Naive thymus-derived CD8-positive, alpha-beta T cell (primary cell): ENCODE results near the gene KIF13A. TPM values are rescaled to one million over a fixed set of nuclear protein-coding genes. Genes with fewer than 3 reads are reported as not detected.
"Not testable (repeated sequence)": the region's sequence is repeated elsewhere in the genome, so short reads cannot be mapped to it uniquely, and the experiment has no call there.

ENCODE experiments used
- ATAC-seq, 2 donors: fragments of 150-1000 bp; cut with Tn5 transposase in 1 of 2; sonication (Bioruptor Pico), chemical (Tn5 transposase) in 1 of 2; 1 replicate in 1 of 2; 2 replicates in 1 of 2; pipeline ENCODE4 v1.10.0; 2021; ENCODE audit warnings: mild to moderate bottlenecking in 2 of 2, moderate library complexity in 2 of 2
- POLR2A ChIA-PET: fragments of 350-600 bp; sonication (Branson Sonifier 250); formaldehyde crosslinking; loops from one replicate; lab custom pipeline; 2021; ENCODE audit warnings: antibody characterized with exemption; lab: Charles Lee
- DNase-seq, 10 donors: peaks; one replicate each; pipeline versions ENCODE4 v3.0.0 to v3.0.0-alpha.2; 2020 to 2022
- H3K27ac Mint-ChIP-seq, 10 donors: one replicate each; pipeline ENCODE4 v1.8.0; 2020 to 2022; ENCODE audit warnings: mild to moderate bottlenecking in 10 of 10, mixed read lengths in 10 of 10, moderate library complexity in 4 of 10, inconsistent platforms in 1 of 10
- H3K27me3 Mint-ChIP-seq, 5 donors: one replicate each; pipeline ENCODE4 v1.8.0; 2021 to 2022; ENCODE audit warnings: mixed read lengths in 5 of 5
- H3K36me3 Mint-ChIP-seq, 3 donors: one replicate each; pipeline ENCODE4 v1.8.0; 2020 to 2022; ENCODE audit warnings: mixed read lengths in 3 of 3, mild to moderate bottlenecking in 2 of 3, inconsistent platforms in 1 of 3
- H3K4me1 Mint-ChIP-seq, 4 donors: one replicate each; pipeline ENCODE4 v1.8.0; 2021 to 2022; ENCODE audit warnings: mixed read lengths in 4 of 4
- H3K4me3 Mint-ChIP-seq, 10 donors: one replicate each; pipeline ENCODE4 v1.8.0; 2020 to 2022; ENCODE audit warnings: mild to moderate bottlenecking in 10 of 10, mixed read lengths in 10 of 10, moderate library complexity in 6 of 10, inconsistent platforms in 1 of 10
- H3K9me3 Mint-ChIP-seq, 9 donors: one replicate each; pipeline ENCODE4 v1.8.0; 2020 to 2022; ENCODE audit warnings: mixed read lengths in 9 of 9, mild to moderate bottlenecking in 3 of 9, inconsistent platforms in 1 of 9, moderate library complexity in 1 of 9
- polyA plus RNA-seq, 3 donors: library from polyadenylated mRNA; unstranded; fragments of 300-500 nt; fragmentation: Illumina TruSeq; gene quantifications; one replicate each; pipeline ENCODE4 v1.2.3, GENCODE V29; 2021
- total RNA-seq, 8 experiments: library from RNA in 2 of 8; stranded (reverse) in 2 of 8; gene quantifications; one replicate each; pipeline ENCODE4 v1.2.3 and lab custom pipeline; 2021 to 2026

KIF13A gene
- total and polyA plus RNA-seq, 5 experiments from 2014 or later: 0.49 to 0.81 TPM; not detected in 3

DNA sequence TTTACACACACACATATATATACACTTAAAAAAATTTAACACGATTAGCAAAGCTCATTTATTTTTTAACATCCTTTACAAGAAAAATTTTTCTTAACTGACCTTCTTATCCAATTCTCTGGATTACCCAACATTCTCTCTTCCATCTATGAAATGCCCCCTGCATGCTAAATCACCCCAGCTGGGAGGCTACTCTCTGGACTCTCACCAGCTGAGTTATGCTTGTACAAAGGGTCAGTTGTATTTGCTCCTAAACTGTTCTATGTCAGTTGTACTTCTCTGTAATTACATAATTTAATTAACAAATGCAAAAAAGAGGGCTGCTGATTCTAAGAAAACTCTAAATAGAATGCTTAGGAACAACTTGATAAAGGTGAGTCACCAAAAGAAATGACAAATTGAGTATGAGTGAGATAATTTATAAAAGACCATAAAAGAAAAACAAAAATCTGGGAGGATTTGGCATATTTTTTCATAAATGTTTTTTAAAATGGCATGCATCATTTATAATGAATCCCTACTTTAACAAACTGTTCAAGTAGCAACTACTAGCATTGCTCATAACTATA, 120.5 kb downstream of the KIF13A start:
- DNase-seq: no peak
- Mint-ChIP-seq H3K36me3 (no peaks in the 10 kb centered on the region), H3K27ac (no peak overlapping the region), H3K9me3 (no peaks in the 10 kb centered on the region), H3K4me3 (no peak overlapping the region), H3K27me3 (peaks cover 0 to 8% (median 2%) of the 10 kb centered on the region in 5 donors), H3K4me1 (no peaks in the 10 kb centered on the region)
- no peak for ATAC-seq
- POLR2A ChIA-PET: no interaction called here

DNA sequence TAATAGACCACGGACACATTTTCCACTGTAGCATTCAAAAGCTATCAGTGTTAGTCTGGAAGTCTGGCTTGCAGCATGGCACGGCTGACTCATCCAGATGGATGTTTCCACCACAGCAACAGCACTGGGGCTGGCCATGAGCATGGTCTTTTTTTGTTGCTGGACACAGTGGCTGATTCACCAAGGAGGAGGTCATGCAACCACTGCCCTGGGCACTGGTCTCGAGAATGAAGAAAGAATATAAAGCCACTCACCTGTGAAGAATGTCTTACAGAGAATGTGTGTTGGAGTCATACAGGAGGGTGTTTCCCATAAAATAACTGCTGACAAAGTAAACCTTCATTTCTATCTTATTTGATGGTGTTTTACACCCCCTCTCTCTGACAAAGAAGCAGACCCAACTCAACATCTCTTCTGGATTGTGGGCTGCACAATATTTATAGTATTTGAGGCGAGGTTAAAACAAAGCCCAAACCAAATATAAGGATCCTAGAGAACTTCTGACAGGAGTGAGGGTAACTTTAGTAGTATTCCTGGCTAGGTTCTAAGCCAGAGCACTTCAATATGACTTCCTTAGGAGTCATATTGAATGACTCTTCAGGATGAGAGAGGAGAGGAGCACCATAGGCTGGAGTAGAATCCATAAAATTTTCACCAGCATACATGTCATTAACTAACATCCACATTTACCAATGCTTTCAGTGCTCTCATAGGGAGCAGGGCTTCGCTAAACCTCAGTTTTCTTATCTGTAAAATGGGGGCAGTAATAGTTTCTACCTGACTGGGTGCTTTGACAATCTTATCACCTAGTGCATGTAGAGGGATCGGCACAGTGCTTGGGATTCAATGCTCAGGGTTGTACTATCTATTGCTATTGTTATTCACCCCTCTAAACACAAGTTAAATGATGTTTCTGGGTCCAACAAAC, 121.4 kb downstream of the KIF13A start:
- Mint-ChIP-seq H3K27me3 (peaks cover 0 to 5% (median 2%) of the 10 kb centered on the region in 5 donors), H3K27ac (peak overlapping the region in 1 of 10 donors; percentile 46), H3K9me3 (no peaks in the 10 kb centered on the region), H3K4me1 (no peaks in the 10 kb centered on the region), H3K4me3 (no peak overlapping the region), H3K36me3 (no peaks in the 10 kb centered on the region)
- ATAC-seq (no peak), DNase-seq (no peak)
- POLR2A ChIA-PET: no interaction called here

DNA sequence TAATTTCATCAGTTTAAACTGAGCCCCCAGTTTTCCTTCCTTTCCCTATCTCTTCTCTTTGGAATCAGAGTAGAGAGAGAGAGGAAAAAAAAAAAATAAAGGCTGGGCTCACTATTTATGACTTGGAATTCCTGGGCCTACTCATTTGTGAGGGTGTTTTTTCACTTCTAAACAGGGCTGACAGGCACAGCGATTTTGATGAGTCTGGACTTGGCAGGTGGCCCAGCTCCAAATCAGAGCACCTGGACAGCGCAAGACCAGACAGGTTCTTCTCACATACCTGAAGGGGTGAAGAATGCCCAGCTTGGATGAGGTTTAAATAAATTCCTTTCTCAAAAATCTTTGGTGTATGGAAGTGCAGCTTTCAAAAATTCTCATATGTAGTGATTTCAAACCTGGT, 122.2 kb downstream of the KIF13A start:
- Mint-ChIP-seq H3K36me3 (no peaks in the 10 kb centered on the region), H3K27ac (no peak overlapping the region), H3K27me3 (peaks cover 0 to 5% (median 0%) of the 10 kb centered on the region in 5 donors), H3K4me3 (no peak overlapping the region), H3K9me3 (no peaks in the 10 kb centered on the region), H3K4me1 (no peaks in the 10 kb centered on the region)
- POLR2A ChIA-PET: no interaction called here
- ATAC-seq: no peak
- no peak for DNase-seq

DNA sequence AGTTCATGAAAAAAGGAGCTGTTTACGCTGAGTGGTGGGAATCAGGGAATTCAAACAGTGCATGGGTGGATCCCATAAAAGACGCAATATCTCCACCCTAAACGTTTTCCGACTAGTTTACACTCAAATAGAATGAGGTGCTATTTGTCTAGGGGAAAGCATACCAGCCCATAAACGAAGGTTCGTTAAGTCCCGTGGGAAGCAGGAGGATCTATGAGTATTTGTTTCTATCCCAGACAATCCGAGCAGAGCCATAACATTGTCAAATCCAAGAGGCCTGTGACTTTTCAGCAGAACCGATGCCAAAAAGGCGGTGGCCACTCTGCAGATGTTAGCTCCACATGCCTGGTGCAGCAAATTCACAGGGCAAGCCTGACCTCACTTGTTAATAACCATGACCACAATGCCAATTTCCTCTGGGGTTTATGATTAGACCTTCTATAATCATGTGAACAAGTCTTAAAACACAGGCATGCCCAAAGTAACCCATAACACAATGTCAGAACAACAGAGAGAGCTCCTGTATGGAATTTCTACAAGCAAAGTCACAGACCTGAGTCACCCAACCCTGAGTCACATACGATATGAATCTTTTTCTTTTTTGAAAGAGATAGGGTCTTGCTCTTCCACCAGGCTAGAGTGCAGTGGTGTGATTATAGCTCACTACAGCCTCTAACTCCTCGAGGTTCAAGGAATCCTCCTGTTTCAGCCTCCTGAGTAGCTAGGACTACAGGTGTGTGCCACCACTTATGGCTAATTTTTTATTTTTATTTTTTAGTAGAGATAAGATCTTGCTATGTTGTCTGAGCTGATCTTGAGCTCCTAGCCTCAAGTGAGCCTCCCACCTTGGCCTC, 123.3 kb downstream of the KIF13A start:
- Mint-ChIP-seq H3K9me3 (no peaks in the 10 kb centered on the region), H3K27ac (no peak overlapping the region), H3K36me3 (no peaks in the 10 kb centered on the region), H3K4me1 (no peaks in the 10 kb centered on the region), H3K27me3 (peaks cover 0 to 5% (median 0%) of the 10 kb centered on the region in 5 donors), H3K4me3 (no peak overlapping the region)
- POLR2A ChIA-PET: no interaction called here
- ATAC-seq (no peak), DNase-seq (no peak)

DNA sequence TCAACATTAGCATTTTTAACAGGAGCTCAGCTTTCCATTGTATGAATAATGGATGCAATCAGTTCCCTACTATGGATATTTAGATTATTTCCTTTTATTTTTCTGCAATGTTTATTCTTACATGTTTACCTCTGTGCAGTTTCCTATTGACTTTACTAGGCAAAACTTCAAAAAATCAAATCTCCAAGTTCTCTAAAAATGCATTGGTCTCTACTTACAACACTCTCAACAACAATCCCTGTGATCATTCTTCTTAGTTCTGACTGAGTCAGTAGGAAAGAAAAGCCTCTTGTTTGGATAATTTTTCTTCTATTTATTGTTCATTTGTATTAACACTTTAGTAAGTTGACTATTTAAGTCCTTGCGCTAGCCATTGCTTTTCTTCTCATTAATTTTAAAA, 126.1 kb downstream of the KIF13A start:
- Mint-ChIP-seq H3K27me3 (peaks cover 0 to 3% (median 0%) of the 10 kb centered on the region in 5 donors), H3K36me3 (no peaks in the 10 kb centered on the region), H3K9me3 (no peaks in the 10 kb centered on the region), H3K4me1 (no peaks in the 10 kb centered on the region), H3K4me3 (no peak overlapping the region), H3K27ac (no peak overlapping the region)
- POLR2A ChIA-PET: no interaction called here
- DNase-seq (no peak), ATAC-seq (no peak)

DNA sequence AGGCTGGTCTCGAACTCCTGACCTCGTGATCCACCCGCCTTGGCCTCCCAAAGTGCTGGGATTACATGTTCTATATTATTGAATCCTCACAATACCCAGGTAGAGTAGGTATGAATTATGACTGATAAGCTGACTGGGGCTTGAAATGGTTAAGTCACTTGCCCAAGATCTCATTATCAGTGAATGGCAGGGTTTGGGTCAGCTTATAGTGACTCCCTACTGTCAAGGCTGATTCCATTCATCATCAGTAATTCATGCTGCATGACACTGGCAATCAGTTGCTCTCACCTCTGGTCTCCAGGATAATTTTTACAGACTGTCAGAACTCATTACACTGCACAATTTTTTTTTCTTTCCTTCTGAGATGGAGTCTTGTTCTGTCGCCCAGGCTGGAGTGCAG, 127.6 kb downstream of the KIF13A start:
- POLR2A ChIA-PET: no interaction called here
- no peak for ATAC-seq
- no peaks in the 10 kb centered on the region for H3K36me3 Mint-ChIP-seq

DNA sequence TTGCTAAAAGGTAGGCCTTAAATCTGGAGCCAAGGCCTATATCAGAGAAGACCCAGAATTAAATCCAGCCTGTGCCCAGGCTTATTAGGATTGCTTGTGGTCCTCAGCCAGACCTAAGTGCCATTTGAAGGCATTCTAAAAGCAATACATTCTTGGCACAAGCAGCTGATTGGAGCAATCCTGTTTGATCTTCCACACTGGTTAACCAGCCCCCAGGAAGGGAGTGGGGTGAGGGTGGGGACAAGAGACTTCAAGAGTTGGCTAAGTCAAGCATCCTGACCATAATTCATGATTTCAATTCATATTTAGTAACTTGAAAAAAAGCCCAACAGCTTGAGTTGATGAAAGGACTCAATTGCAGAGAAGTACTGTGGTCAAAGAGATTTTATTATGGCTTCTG, 128.9 kb downstream of the KIF13A start:
- POLR2A ChIA-PET: no interaction called here
- no peaks in the 10 kb centered on the region for H3K4me1 Mint-ChIP-seq
- no peaks in the 10 kb centered on the region for H3K9me3 Mint-ChIP-seq
- no peak overlapping the region for H3K27ac Mint-ChIP-seq
- no peak for DNase-seq
- no peaks in the 10 kb centered on the region for H3K36me3 Mint-ChIP-seq
- H3K27me3 Mint-ChIP-seq: peaks cover 0 to 2% (median 0%) of the 10 kb centered on the region in 5 donors
- no peak overlapping the region for H3K4me3 Mint-ChIP-seq
- ATAC-seq: no peak

More for the DNA sequence above, 127.6 kb downstream of the KIF13A start:
- H3K27ac Mint-ChIP-seq: no peak overlapping the region
- H3K27me3 Mint-ChIP-seq: peaks cover 0 to 2% (median 0%) of the 10 kb centered on the region in 5 donors
- no peak for DNase-seq
- no peak overlapping the region for H3K4me3 Mint-ChIP-seq
- H3K4me1 Mint-ChIP-seq: no peaks in the 10 kb centered on the region
- no peaks in the 10 kb centered on the region for H3K9me3 Mint-ChIP-seq

DNA sequence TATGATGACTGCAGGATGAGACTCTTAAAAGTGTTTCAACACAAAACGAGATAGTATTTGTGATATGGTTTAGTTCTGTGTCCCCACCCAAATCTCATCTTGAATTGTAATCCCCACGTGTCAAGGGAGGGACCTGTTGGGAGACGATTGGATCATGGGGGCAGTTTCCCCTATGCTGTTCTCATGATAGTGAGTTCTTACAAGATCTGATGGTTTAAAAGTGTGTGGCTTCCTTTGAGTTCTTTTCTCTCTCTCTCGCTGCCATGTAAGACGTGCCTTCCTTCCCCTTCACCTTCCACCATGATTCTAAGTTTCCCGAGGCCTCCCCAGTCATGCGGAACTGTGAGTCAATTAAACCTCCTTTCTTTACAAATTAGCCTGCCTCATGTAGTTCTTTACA, 130.2 kb downstream of the KIF13A start:
- ATAC-seq, POLR2A ChIA-PET, H3K4me3 Mint-ChIP-seq, H3K27me3 Mint-ChIP-seq, H3K4me1 Mint-ChIP-seq, DNase-seq, H3K9me3 Mint-ChIP-seq, H3K27ac Mint-ChIP-seq, H3K36me3 Mint-ChIP-seq: not testable (repeated sequence)

DNA sequence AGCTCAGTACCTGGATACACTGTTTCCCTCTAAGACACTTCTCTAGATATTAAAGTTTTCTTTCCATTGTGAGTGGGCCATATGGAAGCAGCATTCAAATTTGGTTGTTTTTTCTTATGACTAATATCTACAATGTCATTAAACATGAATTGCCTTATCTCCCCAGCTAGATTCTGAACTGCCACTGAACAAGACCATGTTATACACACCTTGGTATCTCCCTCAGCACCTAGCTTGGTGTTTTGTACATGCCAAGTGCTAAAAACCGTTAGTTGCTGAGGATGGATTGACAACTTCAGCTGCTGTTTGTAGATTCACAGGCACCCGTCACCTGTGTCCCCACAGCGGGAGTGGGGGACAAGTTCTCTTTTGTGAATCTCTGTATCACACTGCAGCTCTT, 131.1 kb downstream of the KIF13A start:
- Mint-ChIP-seq H3K9me3 (no peaks in the 10 kb centered on the region), H3K36me3 (no peaks in the 10 kb centered on the region), H3K27me3 (no peaks in the 10 kb centered on the region), H3K27ac (no peak overlapping the region), H3K4me3 (no peak overlapping the region), H3K4me1 (no peaks in the 10 kb centered on the region)
- DNase-seq: no peak
- no peak for ATAC-seq
- POLR2A ChIA-PET: no interaction called here

DNA sequence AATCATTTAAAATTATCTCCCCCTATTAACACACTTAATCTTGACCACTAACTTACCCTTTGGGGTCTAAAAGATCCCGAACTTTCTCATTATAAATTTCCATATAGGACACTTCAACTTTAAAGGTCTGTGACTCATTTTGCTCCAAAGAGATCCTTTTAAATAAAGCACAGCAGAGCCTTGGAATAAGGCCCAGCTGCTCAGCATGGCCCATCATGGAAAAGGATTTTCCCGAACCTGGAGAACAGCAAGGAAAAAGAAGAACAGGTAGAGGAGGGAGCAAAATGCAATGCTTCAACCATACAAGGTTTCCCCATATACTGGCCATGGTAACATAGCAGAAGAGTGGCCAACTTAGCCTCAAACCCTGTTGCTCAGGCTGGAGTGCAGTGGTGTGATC, 132.1 kb downstream of the KIF13A start:
- Mint-ChIP-seq H3K9me3 (no peaks in the 10 kb centered on the region), H3K36me3 (no peaks in the 10 kb centered on the region), H3K4me1 (no peaks in the 10 kb centered on the region), H3K27me3 (peaks cover 0 to 4% (median 0%) of the 10 kb centered on the region in 5 donors), H3K4me3 (no peak overlapping the region), H3K27ac (no peak overlapping the region)
- ATAC-seq (no peak), DNase-seq (no peak)
- POLR2A ChIA-PET: no interaction called here

DNA sequence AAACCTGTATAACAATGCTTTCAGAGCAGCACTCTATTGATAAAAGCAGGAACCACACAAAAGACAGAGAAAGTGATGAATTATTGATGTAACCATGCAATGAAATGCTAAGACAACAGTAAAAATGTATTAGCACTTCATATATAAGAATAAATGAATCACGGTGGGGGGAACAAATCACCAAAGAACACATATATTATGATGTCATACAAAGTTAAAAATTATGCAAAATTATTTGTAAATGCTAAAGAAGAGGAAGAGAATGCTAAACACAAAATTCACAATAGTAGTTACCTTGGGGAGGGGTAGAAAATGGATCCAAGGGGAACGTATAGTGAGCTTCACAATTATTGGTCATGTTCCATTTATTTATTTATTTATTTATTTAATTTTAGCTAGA, 133.9 kb downstream of the KIF13A start:
- no peaks in the 10 kb centered on the region for H3K4me1 Mint-ChIP-seq
- no peaks in the 10 kb centered on the region for H3K36me3 Mint-ChIP-seq
- H3K9me3 Mint-ChIP-seq: no peaks in the 10 kb centered on the region
- no peak overlapping the region for H3K27ac Mint-ChIP-seq
- ATAC-seq (no peak), DNase-seq (no peak)
- H3K4me3 Mint-ChIP-seq: no peak overlapping the region
- peaks cover 0 to 9% (median 3%) of the 10 kb centered on the region in 5 donors for H3K27me3 Mint-ChIP-seq
- POLR2A ChIA-PET: no interaction called here

DNA sequence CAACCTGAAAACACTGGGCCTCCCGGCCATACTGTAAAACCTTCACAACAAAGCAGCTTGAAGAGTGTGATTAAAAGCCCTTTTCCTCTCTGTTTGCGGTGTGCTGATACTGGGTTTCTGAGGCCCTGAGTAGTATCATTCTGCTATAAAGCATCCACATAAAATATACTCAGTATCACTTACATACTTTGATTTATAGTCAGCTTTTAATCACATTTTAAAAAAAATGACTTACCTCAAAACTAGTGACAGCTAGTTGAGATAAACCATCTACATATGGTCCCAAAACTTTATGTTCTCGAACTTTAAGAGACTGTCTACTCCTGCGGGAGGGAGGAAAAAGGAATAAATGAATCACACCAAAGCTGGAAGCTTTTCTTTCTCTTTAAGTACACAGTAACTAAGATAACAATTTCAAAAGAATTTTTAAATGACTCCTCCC, 135.7 kb downstream of the KIF13A start:
- no peak overlapping the region for H3K27ac Mint-ChIP-seq
- peaks cover 0 to 9% (median 3%) of the 10 kb centered on the region in 5 donors for H3K27me3 Mint-ChIP-seq
- no peak overlapping the region for H3K4me3 Mint-ChIP-seq
- ATAC-seq: no peak
- POLR2A ChIA-PET: no interaction called here
- no peaks in the 10 kb centered on the region for H3K9me3 Mint-ChIP-seq
- DNase-seq: no peak
- H3K4me1 Mint-ChIP-seq: no peaks in the 10 kb centered on the region
- no peaks in the 10 kb centered on the region for H3K36me3 Mint-ChIP-seq
